ENCODE results near the gene TIGAR. TPM values are rescaled to one million over a fixed set of nuclear protein-coding genes. Genes with fewer than 3 reads are reported as not detected.

The TIGAR gene
- total and polyA plus RNA-seq, 7 experiments from 2014 or later = 4.4 to 15.8 (median 8.2) TPM

- Histone ChIP-seq H3K4me1 (ENCODE audit: control insufficient read depth in 2 of 2, insufficient read depth in 2 of 2, low read length in 2 of 2) (peaks cover 24 to 38% of the 10 kb centered on the region in 2 donors), H3K4me3 (ENCODE audit: low read length) (peak within 1 kb of the TSS; percentile 85), H3K27ac (ENCODE audit: low read depth, low read length) (peak within 1 kb of the TSS; percentile 97), H3K9me3 (ENCODE audit: control insufficient read depth in 2 of 3, low read length in 3 of 3) (no peaks in the 10 kb centered on the region), H3K36me3 (ENCODE audit: control insufficient read depth in 2 of 3, insufficient read depth in 3 of 3, low read length in 3 of 3) (peaks cover 4 to 35% (median 18%) of the 10 kb centered on the region in 3 experiments), H3K27me3 (ENCODE audit: control insufficient read depth in 2 of 2, insufficient read depth in 2 of 2, low read length in 2 of 2) (no peaks in the 10 kb centered on the region)
- intact Hi-C loops (cut with micrococcal nuclease) = loop anchor here in 1 of 2 donors (1.0 to 5.0 kb wide), 2 partner anchors 131 to 522 kb away; partner anchors contain the start of gene CRACR2A
- Mint-ChIP-seq H3K9me3 (peaks cover 0 to 2% (median 0%) of the 10 kb centered on the region in 11 donors), H3K27ac (peak within 1 kb of the TSS; percentile 91 to 100 (median 98)), H3K4me1 (peaks cover 24 to 42% (median 38%) of the 10 kb centered on the region in 7 donors), H3K4me3 (peak within 1 kb of the TSS; percentile 89 to 99 (median 96)), H3K36me3 (peaks cover 4 to 39% (median 9%) of the 10 kb centered on the region in 5 donors), H3K27me3 (peaks cover 0 to 4% (median 0%) of the 10 kb centered on the region in 5 donors)
- peak; percentile 48 to 77 (median 53) for DNase-seq
- ATAC-seq = peak; percentile 14
- ChIA-PET POLR2A (interaction anchor here (0.8 to 3.6 kb wide), 14 partner anchors 14 to 520 kb away, joined by 3 to 44 read pairs (median 4); partner anchors contain the start of gene PARP11), CTCF (interaction anchor here (0.6 to 6.0 kb wide), 4 partner anchors 271 to 501 kb away, joined by 3 to 55 read pairs (median 3); no protein-coding TSS in a partner anchor)
Measured at GRCh38 chr12:4273652-4274395, 47.2 kb upstream of the TIGAR start, which contains the start of gene CCND2. TSS of gene CCND2 (plus strand) at chr12:4273762. CDS start at chr12:4274041, 279 bp downstream.

- H3K9me3 Mint-ChIP-seq = no peaks in the 10 kb centered on the region
- H3K27me3 ChIP-seq (ENCODE audit: control insufficient read depth in 2 of 2, insufficient read depth in 2 of 2, low read length in 2 of 2) = no peaks in the 10 kb centered on the region
- DNase-seq (peak in 6 of 9 donors; percentile 18 to 33 (median 32)), ATAC-seq (no peak)
- peaks cover 8 to 42% (median 25%) of the 10 kb centered on the region in 3 experiments for H3K36me3 ChIP-seq (ENCODE audit: control insufficient read depth in 2 of 3, insufficient read depth in 3 of 3, low read length in 3 of 3)
- peaks cover 4 to 46% (median 16%) of the 10 kb centered on the region in 5 donors for H3K36me3 Mint-ChIP-seq
- peak overlapping the region; percentile 97 for H3K27ac ChIP-seq (ENCODE audit: low read depth, low read length)
- no peaks in the 10 kb centered on the region for H3K9me3 ChIP-seq (ENCODE audit: control insufficient read depth in 2 of 3, low read length in 3 of 3)
- ChIA-PET CTCF (interaction anchor here (0.5 to 7.3 kb wide), 7 partner anchors 11 to 389 kb away, joined by 5 to 102 read pairs (median 55); no protein-coding TSS in a partner anchor), POLR2A (interaction anchor here (1.0 to 3.6 kb wide), 8 partner anchors 23 to 401 kb away, joined by 3 to 44 read pairs (median 6); partner anchors contain the start of gene PARP11)
- peaks cover 0 to 2% (median 0%) of the 10 kb centered on the region in 5 donors for H3K27me3 Mint-ChIP-seq
- peaks cover 31 to 47% (median 45%) of the 10 kb centered on the region in 7 donors for H3K4me1 Mint-ChIP-seq
- intact Hi-C loops (cut with micrococcal nuclease) = loop anchor here in 1 of 2 donors (5.0 kb wide), 1 partner anchor 522 kb away; the partner anchor contains the start of gene CRACR2A
- H3K4me3 ChIP-seq (ENCODE audit: low read length) = peak overlapping the region; percentile 85
- peak overlapping the region; percentile 82 to 100 (median 97) for H3K27ac Mint-ChIP-seq
- peaks cover 24 to 45% of the 10 kb centered on the region in 2 donors for H3K4me1 ChIP-seq (ENCODE audit: control insufficient read depth in 2 of 2, insufficient read depth in 2 of 2, low read length in 2 of 2)
- peak overlapping the region; percentile 89 to 99 (median 95) for H3K4me3 Mint-ChIP-seq
Measured at GRCh38 chr12:4274396-4275015, 46.5 kb upstream of the TIGAR start.

GRCh38 chr12:4275016-4275869, 45.8 kb upstream of the TIGAR start:
- peaks cover 24 to 49% of the 10 kb centered on the region in 2 donors for H3K4me1 ChIP-seq (ENCODE audit: control insufficient read depth in 2 of 2, insufficient read depth in 2 of 2, low read length in 2 of 2)
- intact Hi-C loops (cut with micrococcal nuclease) = no loop called here
- no peaks in the 10 kb centered on the region for H3K27me3 ChIP-seq (ENCODE audit: control insufficient read depth in 2 of 2, insufficient read depth in 2 of 2, low read length in 2 of 2)
- DNase-seq (peak in 4 of 9 donors; percentile 25 to 42 (median 34)), ATAC-seq (no peak)
- Mint-ChIP-seq H3K27me3 (peaks cover 0 to 2% (median 0%) of the 10 kb centered on the region in 5 donors), H3K9me3 (peaks cover 0 to 1% (median 0%) of the 10 kb centered on the region in 11 donors), H3K36me3 (peaks cover 4 to 49% (median 16%) of the 10 kb centered on the region in 5 donors), H3K4me3 (peak overlapping the region; percentile 89 to 99 (median 95)), H3K4me1 (peaks cover 37 to 54% (median 48%) of the 10 kb centered on the region in 7 donors), H3K27ac (peak overlapping the region; percentile 82 to 100 (median 97))
- H3K36me3 ChIP-seq (ENCODE audit: control insufficient read depth in 2 of 3, insufficient read depth in 3 of 3, low read length in 3 of 3) = peaks cover 9 to 49% (median 32%) of the 10 kb centered on the region in 3 experiments
- no peaks in the 10 kb centered on the region for H3K9me3 ChIP-seq (ENCODE audit: control insufficient read depth in 2 of 3, low read length in 3 of 3)
- H3K4me3 ChIP-seq (ENCODE audit: low read length) = peak overlapping the region; percentile 85
- POLR2A ChIA-PET = interaction anchor here (0.7 to 3.6 kb wide), 9 partner anchors 7 to 402 kb away, joined by 3 to 44 read pairs (median 6); partner anchors contain the start of gene PARP11
- CTCF ChIA-PET = interaction anchor here (0.5 to 7.3 kb wide), 18 partner anchors 12 to 969 kb away, joined by 3 to 102 read pairs (median 8); no protein-coding TSS in a partner anchor
- H3K27ac ChIP-seq (ENCODE audit: low read depth, low read length) = peak overlapping the region; percentile 97

- Histone ChIP-seq H3K27ac (ENCODE audit: low read depth, low read length) (peak overlapping the region; percentile 97), H3K4me1 (ENCODE audit: control insufficient read depth in 2 of 2, insufficient read depth in 2 of 2, low read length in 2 of 2) (peaks cover 31 to 49% of the 10 kb centered on the region in 2 donors), H3K4me3 (ENCODE audit: low read length) (peak overlapping the region; percentile 85), H3K36me3 (ENCODE audit: control insufficient read depth in 2 of 3, insufficient read depth in 3 of 3, low read length in 3 of 3) (peaks cover 13 to 56% (median 38%) of the 10 kb centered on the region in 3 experiments), H3K9me3 (ENCODE audit: control insufficient read depth in 2 of 3, low read length in 3 of 3) (no peaks in the 10 kb centered on the region), H3K27me3 (ENCODE audit: control insufficient read depth in 2 of 2, insufficient read depth in 2 of 2, low read length in 2 of 2) (no peaks in the 10 kb centered on the region)
- peaks cover 0 to 2% (median 0%) of the 10 kb centered on the region in 5 donors for H3K27me3 Mint-ChIP-seq
- ChIA-PET CTCF (interaction anchor here (0.7 to 7.3 kb wide), 23 partner anchors 13 to 970 kb away, joined by 3 to 102 read pairs (median 6); no protein-coding TSS in a partner anchor), POLR2A (interaction anchor here (0.7 to 3.6 kb wide), 18 partner anchors 8 to 523 kb away, joined by 3 to 44 read pairs (median 5); partner anchors contain the start of genes CRACR2A and PARP11)
- H3K36me3 Mint-ChIP-seq = peaks cover 4 to 54% (median 20%) of the 10 kb centered on the region in 5 donors
- peak overlapping the region; percentile 82 to 100 (median 97) for H3K27ac Mint-ChIP-seq
- no peak for ATAC-seq
- peak overlapping the region; percentile 89 to 99 (median 95) for H3K4me3 Mint-ChIP-seq
- peaks cover 0 to 3% (median 0%) of the 10 kb centered on the region in 11 donors for H3K9me3 Mint-ChIP-seq
- no peak for DNase-seq
- H3K4me1 Mint-ChIP-seq = peaks cover 41 to 60% (median 54%) of the 10 kb centered on the region in 7 donors
- intact Hi-C loops (cut with micrococcal nuclease) = loop anchor here (2.0 kb wide), 3 partner anchors 25 to 975 kb away; partner anchors contain the start of gene CRACR2A (in 1 of the 2)
Measured at GRCh38 chr12:4275870-4276301, 45.1 kb upstream of the TIGAR start.

GRCh38 chr12:4276524-4277204, 44.3 kb upstream of the TIGAR start:
- peaks cover 41 to 66% (median 59%) of the 10 kb centered on the region in 7 donors for H3K4me1 Mint-ChIP-seq
- Histone ChIP-seq H3K27me3 (ENCODE audit: control insufficient read depth in 2 of 2, insufficient read depth in 2 of 2, low read length in 2 of 2) (no peaks in the 10 kb centered on the region), H3K4me3 (ENCODE audit: low read length) (peak overlapping the region; percentile 85), H3K36me3 (ENCODE audit: control insufficient read depth in 2 of 3, insufficient read depth in 3 of 3, low read length in 3 of 3) (peaks cover 20 to 64% (median 38%) of the 10 kb centered on the region in 3 experiments), H3K9me3 (ENCODE audit: control insufficient read depth in 2 of 3, low read length in 3 of 3) (no peaks in the 10 kb centered on the region), H3K27ac (ENCODE audit: low read depth, low read length) (peak overlapping the region; percentile 97), H3K4me1 (ENCODE audit: control insufficient read depth in 2 of 2, insufficient read depth in 2 of 2, low read length in 2 of 2) (peaks cover 34 to 56% of the 10 kb centered on the region in 2 donors)
- peak overlapping the region; percentile 89 to 99 (median 95) for H3K4me3 Mint-ChIP-seq
- H3K36me3 Mint-ChIP-seq = peaks cover 4 to 60% (median 20%) of the 10 kb centered on the region in 5 donors
- ATAC-seq (peak; percentile 59), DNase-seq (peak; percentile 61 to 88 (median 87))
- CTCF ChIA-PET = interaction anchor here (0.6 to 7.3 kb wide), 50 partner anchors 9 to 977 kb away, joined by 3 to 102 read pairs (median 4); no protein-coding TSS in a partner anchor
- peaks cover 0 to 3% (median 0%) of the 10 kb centered on the region in 11 donors for H3K9me3 Mint-ChIP-seq
- POLR2A ChIA-PET = interaction anchor here (0.6 to 3.6 kb wide), 29 partner anchors 9 to 524 kb away, joined by 3 to 44 read pairs (median 4); partner anchors contain the start of genes CRACR2A and PARP11
- H3K27ac Mint-ChIP-seq = peak overlapping the region; percentile 82 to 98 (median 96)
- intact Hi-C loops (cut with micrococcal nuclease) = loop anchor here (1.0 to 2.0 kb wide), 12 partner anchors 7 to 976 kb away; partner anchors contain the start of gene CRACR2A (in 1 of the 2)
- peaks cover 0 to 2% (median 0%) of the 10 kb centered on the region in 5 donors for H3K27me3 Mint-ChIP-seq

Data from naive thymus-derived CD4-positive, alpha-beta T cell (primary cell).